Measurements from ENCODE around the gene ZNF44. TPM values are rescaled to one million over a fixed set of nuclear protein-coding genes. Genes with fewer than 3 reads are reported as not detected.

Gene ZNF44
- total and polyA plus RNA-seq, 9 of the 15 experiments (the other 6 are each of a cell fraction or from before 2014, with no cell fraction given), result 2.6 to 8.3 (median 4.4) TPM

GRCh38 chr19:12289790-12290065, 5.0 kb downstream of the ZNF44 start:
- no peak for DNase-seq (ENCODE audit: extremely low read depth in 1 of 4, low spot score in 3 of 4)
- 70% methylated on average over 7 of the region's 7 CpGs for WGBS (ENCODE audit: insufficient coverage, low coverage, missing lambda C conversion rate)
- no peak for ATAC-seq
- Histone ChIP-seq H4K20me1 (replicated peaks; ENCODE audit: control insufficient read depth, insufficient read depth, low read length) (no peaks in the 10 kb centered on the region), H3K79me2 (ENCODE audit: control insufficient read depth, insufficient read depth, low read length) (peaks cover 15% of the 10 kb centered on the region), H2AFZ (ENCODE audit: low read depth, low read length) (no peak overlapping the region), H3K27ac (ENCODE audit: extremely low read depth, low read depth, low read length) (no peak overlapping the region), H3K9ac (ENCODE audit: insufficient read depth in 1 of 2, low read depth in 2 of 2, low read length in 2 of 2) (no peak overlapping the region), H3K36me3 (ENCODE audit: control insufficient read depth, insufficient read depth, low read length) (peaks cover 6% of the 10 kb centered on the region; the same call in 1 of the 3 replicates), H3K4me2 (ENCODE audit: insufficient read depth, low read length) (no peak overlapping the region), H3K27me3 (ENCODE audit: control insufficient read depth in 2 of 2, insufficient read depth in 2 of 2, low read length in 2 of 2) (no peaks in the 10 kb centered on the region), H3K4me3 (no peak overlapping the region), H3K9me1 (ENCODE audit: control insufficient read depth, insufficient read depth, low read length) (no peaks in the 10 kb centered on the region), H3K4me1 (replicated peaks in 1 of 2; ENCODE audit: control insufficient read depth in 2 of 2, insufficient read depth in 2 of 2, low read length in 2 of 2) (peaks cover 5 to 10% of the 10 kb centered on the region in 2 experiments), H3K9me3 (replicated peaks; ENCODE audit: control insufficient read depth, insufficient read depth, low read depth, low read length) (no peaks in the 10 kb centered on the region)
- ChIA-PET POLR2A (interaction anchor here (0.6 to 1.1 kb wide), 2 partner anchors 23 to 111 kb away, joined by 3 to 5 read pairs; partner anchors contain the start of gene ZNF799), CTCF (ENCODE audit: low intra/inter-chr PET ratio) (no interaction called here)
- FAIRE-seq, result no peak
- no TSS peak for BruUV-seq (replicated peaks)
- in situ Hi-C loops (cut with MboI), result no loop called here
- intact Hi-C loops (cut with micrococcal nuclease), result no loop called here
- TF ChIP-seq PYGO2 (tag; IDR thresholded peaks at IDR 0.05) (no peak), CHD4 (IDR thresholded peaks at IDR 0.05; ENCODE audit: insufficient read depth, insufficient replicate concordance, low read depth, low read length, poor library complexity, severe bottlenecking) (no peak), ZFP1 (CRISPR knock-in tag; IDR thresholded peaks at IDR 0.05) (no peak), MITF (IDR thresholded peaks at IDR 0.05) (no peak), PHF21A (IDR thresholded peaks at IDR 0.05; ENCODE audit: borderline replicate concordance, low read depth) (no peak), FOXJ2 (tag; IDR thresholded peaks at IDR 0.05) (no peak), POLR2G (IDR thresholded peaks at IDR 0.05; ENCODE audit: low read depth, low read length) (no peak), HMBOX1 (IDR thresholded peaks at IDR 0.05) (no peak), HDGF (IDR thresholded peaks at IDR 0.05) (no peak), THAP7 (CRISPR knock-in tag; IDR thresholded peaks at IDR 0.05) (no peak), SFPQ (IDR thresholded peaks at IDR 0.05; ENCODE audit: low read depth, low read length) (no peak), GMEB1 (CRISPR knock-in tag; IDR thresholded peaks at IDR 0.05) (no peak), TCF3 (CRISPR knock-in tag; IDR thresholded peaks at IDR 0.05) (no peak), IRF9 (tag; IDR thresholded peaks at IDR 0.05) (no peak), DMBX1 (CRISPR knock-in tag; IDR thresholded peaks at IDR 0.05; ENCODE audit: borderline replicate concordance) (no peak)

All from K562 (cell line).